ENCODE measurements around the gene LIFR. TPM values are rescaled to one million over a fixed set of nuclear protein-coding genes. Genes with fewer than 3 reads are reported as not detected.
A peak's percentile ranks its signal among the peaks of the same experiment; 100 is the strongest.

LIFR gene
- total and polyA plus RNA-seq, 7 donors = 10.1 to 74.5 (median 28.9) TPM

DNA sequence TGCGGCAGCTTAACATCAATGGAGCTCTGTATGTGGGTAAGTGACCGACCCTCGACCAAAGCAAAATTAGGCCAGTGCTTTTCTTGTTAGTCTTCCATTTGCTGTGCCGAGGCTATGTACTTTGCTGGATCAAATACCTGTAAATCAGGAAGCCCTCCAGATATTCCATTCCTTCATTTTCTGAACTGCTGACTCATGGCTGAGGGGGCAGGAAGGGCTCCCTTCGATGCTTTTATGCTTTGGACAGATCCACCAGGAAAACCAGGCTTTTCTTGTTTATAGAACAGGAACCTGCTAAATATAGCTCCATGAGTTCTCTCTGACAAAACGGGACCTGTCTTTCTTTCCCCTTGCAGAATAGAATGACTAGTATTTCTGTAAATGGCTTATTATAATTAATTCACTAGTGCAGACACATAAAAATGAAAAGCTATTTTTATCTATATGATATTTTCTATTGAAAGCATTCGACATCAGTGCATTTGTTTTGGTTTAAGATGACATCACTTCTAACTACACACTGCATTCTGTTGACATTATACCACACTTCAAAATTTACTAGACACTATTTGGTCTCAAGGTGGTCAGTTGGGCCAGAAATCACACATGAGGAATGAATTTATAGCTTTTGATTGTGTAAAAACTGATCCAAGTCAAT lies 93.3 kb downstream of the LIFR start:
- TF ChIP-seq, protein P1, sequence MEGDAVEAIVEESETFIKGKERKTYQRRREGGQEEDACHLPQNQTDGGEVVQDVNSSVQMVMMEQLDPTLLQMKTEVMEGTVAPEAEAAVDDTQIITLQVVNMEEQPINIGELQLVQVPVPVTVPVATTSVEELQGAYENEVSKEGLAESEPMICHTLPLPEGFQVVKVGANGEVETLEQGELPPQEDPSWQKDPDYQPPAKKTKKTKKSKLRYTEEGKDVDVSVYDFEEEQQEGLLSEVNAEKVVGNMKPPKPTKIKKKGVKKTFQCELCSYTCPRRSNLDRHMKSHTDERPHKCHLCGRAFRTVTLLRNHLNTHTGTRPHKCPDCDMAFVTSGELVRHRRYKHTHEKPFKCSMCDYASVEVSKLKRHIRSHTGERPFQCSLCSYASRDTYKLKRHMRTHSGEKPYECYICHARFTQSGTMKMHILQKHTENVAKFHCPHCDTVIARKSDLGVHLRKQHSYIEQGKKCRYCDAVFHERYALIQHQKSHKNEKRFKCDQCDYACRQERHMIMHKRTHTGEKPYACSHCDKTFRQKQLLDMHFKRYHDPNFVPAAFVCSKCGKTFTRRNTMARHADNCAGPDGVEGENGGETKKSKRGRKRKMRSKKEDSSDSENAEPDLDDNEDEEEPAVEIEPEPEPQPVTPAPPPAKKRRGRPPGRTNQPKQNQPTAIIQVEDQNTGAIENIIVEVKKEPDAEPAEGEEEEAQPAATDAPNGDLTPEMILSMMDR (IDR thresholded peaks at IDR 0.05) = no peak
- Histone ChIP-seq H3K27me3 (ENCODE audit: insufficient read depth in 3 of 3, low read length in 2 of 3) (no peaks in the 10 kb centered on the region), H3K4me1 (peaks cover 49% of the 10 kb centered on the region), H3K9me3 (no peaks in the 10 kb centered on the region), H3K4me3 (no peak overlapping the region), H3K27ac (peak overlapping the region; percentile 98), H3K36me3 (ENCODE audit: insufficient read depth in 1 of 2, low read depth in 1 of 2) (peaks cover 0 to 31% of the 10 kb centered on the region in 2 donors)
- ATAC-seq (no peak), DNase-seq (no peak)
- intact Hi-C loops (cut with DNase I) = no loop called here
- 24 to 39% (median 28%) methylated on average over 7 of the region's 7 CpGs for WGBS, 3 donors

DNA sequence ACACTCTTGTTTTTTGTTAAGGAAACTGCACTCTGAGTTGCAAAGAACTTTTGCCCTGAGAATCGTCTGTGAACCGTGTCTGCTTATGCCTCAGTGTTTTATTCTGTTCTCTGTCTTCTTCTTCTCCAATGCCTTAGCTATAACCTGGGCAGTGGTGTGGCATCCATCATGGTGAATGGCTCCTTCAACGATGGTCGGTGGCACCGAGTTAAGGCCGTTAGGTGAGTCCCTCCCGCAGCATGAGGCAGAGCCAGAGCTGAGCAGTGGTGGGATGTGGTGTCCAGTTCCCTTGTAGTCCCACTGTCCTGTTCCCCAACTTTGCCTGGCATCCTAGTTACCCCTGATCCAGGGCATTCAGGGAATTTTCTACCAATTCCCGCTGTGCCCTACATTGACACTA lies 98.3 kb downstream of the LIFR start:
- H3K9me3 ChIP-seq = no peaks in the 10 kb centered on the region
- TF ChIP-seq, protein P1 (IDR thresholded peaks at IDR 0.05) = no peak
- H3K27ac ChIP-seq = no peak overlapping the region
- 95 to 96% (median 95%) methylated on average over 8 of the region's 8 CpGs for WGBS, 3 donors
- peaks cover 0 to 61% of the 10 kb centered on the region in 2 donors for H3K36me3 ChIP-seq (ENCODE audit: insufficient read depth in 1 of 2, low read depth in 1 of 2)
- no peak overlapping the region for H3K4me3 ChIP-seq
- ATAC-seq (no peak), DNase-seq (no peak)
- H3K27me3 ChIP-seq (ENCODE audit: insufficient read depth in 3 of 3, low read length in 2 of 3) = no peaks in the 10 kb centered on the region
- peaks cover 9% of the 10 kb centered on the region for H3K4me1 ChIP-seq
- intact Hi-C loops (cut with DNase I) = no loop called here

DNA sequence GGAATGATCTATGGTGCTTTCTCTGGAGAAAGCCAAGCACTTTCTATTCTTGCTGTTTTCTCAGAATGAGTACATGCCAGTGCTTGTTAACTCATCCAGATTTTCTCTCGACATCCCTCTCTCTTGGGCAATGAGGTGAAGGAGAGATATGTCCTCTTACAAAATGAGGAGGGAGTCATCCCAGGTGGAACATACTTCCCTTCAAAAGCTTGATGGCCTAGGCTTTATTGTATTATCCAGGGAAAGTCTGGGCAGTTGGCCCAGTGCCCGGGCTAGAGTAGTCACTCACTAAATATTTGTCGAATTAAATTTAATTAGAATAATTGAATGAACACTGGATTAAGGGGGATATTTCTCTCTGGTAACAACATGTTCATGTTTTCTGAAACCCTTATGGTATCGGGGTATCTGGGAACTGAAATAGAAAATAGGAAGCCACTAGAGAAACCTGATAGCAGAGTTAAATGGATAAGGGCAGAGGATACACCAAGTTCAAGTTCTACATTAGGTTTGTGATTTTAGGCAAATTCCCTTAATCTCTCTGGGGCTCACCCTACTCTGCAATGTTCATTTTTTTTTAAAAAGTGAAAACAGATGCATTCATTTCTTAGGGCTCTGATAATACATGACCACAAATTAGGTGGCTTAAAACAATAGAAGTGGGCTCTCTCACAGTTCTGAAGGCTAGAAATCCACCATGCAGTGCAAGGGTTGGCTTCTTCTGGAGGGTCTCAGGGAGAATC lies 99.6 kb downstream of the LIFR start:
- H3K4me3 ChIP-seq = no peak overlapping the region
- intact Hi-C loops (cut with DNase I) = no loop called here
- WGBS, 3 donors = 56 to 80% (median 71%) methylated on average over 4 of the region's 4 CpGs
- ATAC-seq (peak in 3 of 4 donors; percentile 50 to 61 (median 56)), DNase-seq (no peak)
- peaks cover 0 to 74% of the 10 kb centered on the region in 2 donors for H3K36me3 ChIP-seq (ENCODE audit: insufficient read depth in 1 of 2, low read depth in 1 of 2)
- no peaks in the 10 kb centered on the region for H3K9me3 ChIP-seq
- TF ChIP-seq, protein P1 (IDR thresholded peaks at IDR 0.05) = no peak
- H3K4me1 ChIP-seq = no peaks in the 10 kb centered on the region
- H3K27ac ChIP-seq = no peak overlapping the region
- H3K27me3 ChIP-seq (ENCODE audit: insufficient read depth in 3 of 3, low read length in 2 of 3) = no peaks in the 10 kb centered on the region

DNA sequence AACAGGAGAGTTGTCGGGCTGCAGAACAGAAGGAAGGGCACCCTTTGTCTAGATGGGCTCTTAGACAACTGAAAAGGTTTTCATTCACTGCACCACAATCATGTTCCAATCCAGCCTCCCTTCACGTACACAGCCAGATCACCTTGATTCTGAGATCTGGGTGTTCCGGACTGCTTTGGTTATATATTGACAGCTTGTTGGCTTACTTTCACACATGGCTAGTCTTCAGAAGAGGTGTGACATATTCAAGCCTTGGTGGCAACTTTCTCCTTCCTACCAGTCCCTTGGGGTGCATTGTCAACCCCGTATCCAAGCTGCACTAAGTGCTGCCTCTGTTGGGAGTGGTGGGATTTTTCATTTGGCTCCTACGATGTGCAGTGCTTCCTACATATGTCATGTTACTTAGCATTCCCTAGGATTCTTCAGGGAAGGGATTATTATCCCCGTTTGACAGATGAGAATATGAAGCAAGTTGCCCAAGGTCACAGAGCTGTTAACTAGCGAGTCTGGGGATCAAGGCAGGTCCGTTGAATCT lies 100.6 kb downstream of the LIFR start:
- Histone ChIP-seq H3K4me1 (no peaks in the 10 kb centered on the region), H3K4me3 (no peak overlapping the region)

More for the DNA sequence above, 100.6 kb downstream of the LIFR start:
- intact Hi-C loops (cut with DNase I) = no loop called here
- ATAC-seq (peak in 1 of 4 donors; percentile 20), DNase-seq (no peak)
- no peaks in the 10 kb centered on the region for H3K27me3 ChIP-seq (ENCODE audit: insufficient read depth in 3 of 3, low read length in 2 of 3)
- H3K9me3 ChIP-seq = no peaks in the 10 kb centered on the region
- TF ChIP-seq, protein P1 (IDR thresholded peaks at IDR 0.05) = no peak
- 59 to 82% (median 76%) methylated on average over 8 of the region's 8 CpGs for WGBS, 3 donors
- peaks cover 0 to 79% of the 10 kb centered on the region in 2 donors for H3K36me3 ChIP-seq (ENCODE audit: insufficient read depth in 1 of 2, low read depth in 1 of 2)
- H3K27ac ChIP-seq = no peak overlapping the region

All from psoas muscle (tissue), 8 donors.